ENCODE results near the gene DSG2.

DSG2 gene

GRCh38 chr18:31577195-31577594, 79.2 kb downstream of the DSG2 start:
- TF ChIP-seq CTCF (IDR thresholded peaks at IDR 0.05; ENCODE audit: low read depth, low read length), result no peak
- H3K4me3 ChIP-seq (ENCODE audit: low read depth, low read length), result no peak overlapping the region
- DNase-seq (ENCODE audit: low read depth, low spot score), result no peak
- in situ Hi-C loops (cut with HindIII; ENCODE audit: low sequenced_read_pairs), result no loop called here

- no peak for TF ChIP-seq CTCF (IDR thresholded peaks at IDR 0.05; ENCODE audit: low read depth, low read length)
- in situ Hi-C loops (cut with HindIII; ENCODE audit: low sequenced_read_pairs), result no loop called here
- no peak for DNase-seq (ENCODE audit: low read depth, low spot score)
- H3K4me3 ChIP-seq (ENCODE audit: low read depth, low read length), result no peak overlapping the region
These were observed 80.1 kb downstream of the DSG2 start for GRCh38 chr18:31578126-31578525.

GRCh38 chr18:31579375-31579774, 81.4 kb downstream of the DSG2 start:
- in situ Hi-C loops (cut with HindIII; ENCODE audit: low sequenced_read_pairs), result no loop called here
- H3K4me3 ChIP-seq (ENCODE audit: low read depth, low read length), result no peak overlapping the region
- no peak for TF ChIP-seq CTCF (IDR thresholded peaks at IDR 0.05; ENCODE audit: low read depth, low read length)
- no peak for DNase-seq (ENCODE audit: low read depth, low spot score)

GRCh38 chr18:31581498-31582197, 83.7 kb downstream of the DSG2 start:
- TF ChIP-seq CTCF (IDR thresholded peaks at IDR 0.05; ENCODE audit: low read depth, low read length), result no peak
- DNase-seq (ENCODE audit: low read depth, low spot score), result peak; percentile 68
- H3K4me3 ChIP-seq (ENCODE audit: low read depth, low read length), result no peak overlapping the region
- in situ Hi-C loops (cut with HindIII; ENCODE audit: low sequenced_read_pairs), result no loop called here

GRCh38 chr18:31583185-31583854, 85.3 kb downstream of the DSG2 start:
- no peak overlapping the region for H3K4me3 ChIP-seq (ENCODE audit: low read depth, low read length)
- DNase-seq (ENCODE audit: low read depth, low spot score), result no peak
- in situ Hi-C loops (cut with HindIII; ENCODE audit: low sequenced_read_pairs), result no loop called here
- TF ChIP-seq CTCF (IDR thresholded peaks at IDR 0.05; ENCODE audit: low read depth, low read length), result no peak

- in situ Hi-C loops (cut with HindIII; ENCODE audit: low sequenced_read_pairs), result no loop called here
- no peak for DNase-seq (ENCODE audit: low read depth, low spot score)
- TF ChIP-seq CTCF (IDR thresholded peaks at IDR 0.05; ENCODE audit: low read depth, low read length), result no peak
- H3K4me3 ChIP-seq (ENCODE audit: low read depth, low read length), result no peak overlapping the region
These were observed 88.0 kb downstream of the DSG2 start for GRCh38 chr18:31585991-31586390.

Data from astrocyte of the spinal cord (primary cell).